IMR-90 (cell line): ENCODE results near the gene CDR2L. TPM values are rescaled to one million over a fixed set of nuclear protein-coding genes. Genes with fewer than 3 reads are reported as not detected.

ENCODE experiments used
- ATAC-seq: fragments of 200-7000 bp; cut with Tn5 transposase; 2 replicates; pipeline ENCODE4 v1.9.1; 2020; ENCODE audit warnings: low read depth, mild to moderate bottlenecking, moderate library complexity
- BruUV-seq: library from RNA; stranded (reverse); fragments of 400-500 nt; replicated peaks from 2 replicates; lab custom pipeline; 2021; lab: Mats Ljungman, UMichigan
- CTCF ChIA-PET: fragments of 300-600 bp; formaldehyde crosslinking; extraction: SDS; loops from one replicate; lab custom pipeline; 2021; ENCODE audit warnings: antibody characterized with exemption; lab: Yijun Ruan, JAX
- POLR2A ChIA-PET: fragments of 300-600 bp; sonication (Branson Sonifier 250); formaldehyde crosslinking; loops from one replicate; lab custom pipeline; 2022; ENCODE audit warnings: antibody characterized with exemption; ENCODE audit not compliant: unreplicated experiment; lab: Charles Lee
- DNase-seq: peaks from one replicate; pipeline ENCODE4 v3.0.0; 2013
- H2AFZ ChIP-seq: replicated peaks from 2 replicates; pipeline ENCODE3; 2013; ENCODE audit warnings: low read length, mild to moderate bottlenecking; ENCODE audit not compliant: poor library complexity
- H2AK5ac ChIP-seq: 2 replicates; pipeline ENCODE4 v1.6.1; 2013; ENCODE audit warnings: low read depth, low read length, inconsistent platforms
- H2AK9ac ChIP-seq: replicated peaks from 2 replicates; pipeline ENCODE3; 2013; ENCODE audit warnings: mild to moderate bottlenecking, low read depth, low read length, moderate library complexity; ENCODE audit not compliant: poor library complexity
- H2BK120ac ChIP-seq: 2 replicates; pipeline ENCODE4 v1.6.1; 2013; ENCODE audit warnings: low read depth, low read length, inconsistent platforms
- H2BK15ac ChIP-seq: 3 replicates; pipeline ENCODE4 v1.6.1; 2013; ENCODE audit warnings: low read depth, low read length, inconsistent platforms
- H2BK20ac ChIP-seq: 2 replicates; pipeline ENCODE4 v1.6.1; 2013; ENCODE audit warnings: low read depth, mild to moderate bottlenecking, inconsistent platforms, low read length, moderate library complexity
- H2BK5ac ChIP-seq: 2 replicates; pipeline ENCODE4 v1.6.1; 2013; ENCODE audit warnings: mild to moderate bottlenecking, low read depth, low read length, inconsistent platforms; ENCODE audit not compliant: poor library complexity, severe bottlenecking
- H3K14ac ChIP-seq: replicated peaks from 2 replicates; pipeline ENCODE4 v1.6.1; 2013; ENCODE audit warnings: low read depth, low read length, inconsistent platforms
- H3K18ac ChIP-seq: 2 replicates; pipeline ENCODE4 v1.6.1; 2013; ENCODE audit warnings: low read depth, low read length, control low read depth
- H3K23ac ChIP-seq: 2 replicates; pipeline ENCODE4 v1.6.1; 2013; ENCODE audit warnings: low read depth, low read length, inconsistent platforms
- H3K27ac ChIP-seq: 2 replicates; pipeline ENCODE4 v1.5.1; 2013; ENCODE audit warnings: mild to moderate bottlenecking, control low read depth, low read length; ENCODE audit not compliant: insufficient read depth
- H3K27me3 ChIP-seq: 2 replicates; pipeline ENCODE4 v1.6.1; 2013; ENCODE audit warnings: low read length; ENCODE audit not compliant: control insufficient read depth, insufficient read depth
- H3K36me3 ChIP-seq: 2 replicates; pipeline ENCODE4 v1.6.1; 2013; ENCODE audit warnings: low read length, mixed read lengths; ENCODE audit not compliant: control insufficient read depth, insufficient read depth
- H3K4ac ChIP-seq: 2 replicates; pipeline ENCODE4 v1.6.1; 2013; ENCODE audit warnings: low read depth, low read length, inconsistent platforms
- H3K4me1 ChIP-seq: 2 replicates; pipeline ENCODE4 v1.6.1; 2013; ENCODE audit warnings: low read length, mixed read lengths; ENCODE audit not compliant: control insufficient read depth, insufficient read depth
- H3K4me2 ChIP-seq: 2 replicates; pipeline ENCODE4 v1.6.1; 2013; ENCODE audit warnings: low read depth, mild to moderate bottlenecking, control low read depth, low read length, moderate library complexity
- H3K4me3 ChIP-seq: 2 replicates; pipeline ENCODE4 v1.5.1; 2013; ENCODE audit warnings: low read depth, mild to moderate bottlenecking, control low read depth, low read length, moderate library complexity; ENCODE audit not compliant: insufficient read depth
- H3K56ac ChIP-seq: 2 replicates; pipeline ENCODE4 v1.6.1; 2013; ENCODE audit warnings: low read length, inconsistent platforms; ENCODE audit not compliant: insufficient read depth; ENCODE audit errors: extremely low read depth
- H3K79me1 ChIP-seq, 2 experiments: 2 replicates each; pipeline ENCODE4 v1.6.1; 2013; ENCODE audit warnings: low read length in 2 of 2, inconsistent platforms in 1 of 2, low read depth in 1 of 2
- H3K9ac ChIP-seq: 2 replicates; pipeline ENCODE4 v1.6.1; 2013; ENCODE audit warnings: low read depth, low read length, control low read depth
- H3K9me1 ChIP-seq: 2 replicates; pipeline ENCODE4 v1.6.1; 2013; ENCODE audit warnings: low read length, inconsistent platforms; ENCODE audit not compliant: insufficient read depth
- H3K9me3 ChIP-seq: 2 replicates; pipeline ENCODE4 v1.6.1; 2013; ENCODE audit warnings: low read length; ENCODE audit not compliant: control insufficient read depth, insufficient read depth
- H4K20me1 ChIP-seq: 2 replicates; pipeline ENCODE4 v1.6.1; 2013; ENCODE audit warnings: low read length, inconsistent platforms; ENCODE audit not compliant: insufficient read depth
- H4K5ac ChIP-seq: 2 replicates; pipeline ENCODE4 v1.6.1; 2013; ENCODE audit warnings: mild to moderate bottlenecking, low read depth, low read length, control low read depth
- H4K8ac ChIP-seq, 2 experiments: 2 replicates each; pipeline ENCODE4 v1.6.1; 2013; ENCODE audit warnings: low read depth in 2 of 2, low read length in 2 of 2, control low read depth in 1 of 2, inconsistent platforms in 1 of 2
- H4K91ac ChIP-seq: 2 replicates; pipeline ENCODE4 v1.6.1; 2013; ENCODE audit warnings: low read depth, low read length, inconsistent platforms; ENCODE audit not compliant: insufficient read depth
- BHLHE40 ChIP-seq: fragments of 150-350 bp; IDR thresholded peaks from 2 replicates; pipeline ENCODE4 v1.6.1; 2016; ENCODE audit warnings: mild to moderate bottlenecking, low read depth, low read length
- CEBPB ChIP-seq: IDR thresholded peaks from 2 replicates; pipeline ENCODE4 v1.6.1; 2012; ENCODE audit warnings: low read depth, low read length, improper control_type of control experiment
- NFE2L2 ChIP-seq: fragments of 150-350 bp; IDR thresholded peaks from 2 replicates; pipeline ENCODE4 v1.6.1; 2016; ENCODE audit warnings: low read depth, mild to moderate bottlenecking, low read length
- RAD21 ChIP-seq: IDR thresholded peaks from 2 replicates; pipeline ENCODE4 v1.6.1; 2012; ENCODE audit warnings: low read length, improper control_type of control experiment
- WGBS, 2 experiments: methylation state at CpG; one replicate each; pipeline versions ENCODE4 v1.1.5 to v1.1.7; 2013; ENCODE audit warnings: missing lambda C conversion rate in 2 of 2; ENCODE audit not compliant: insufficient read length in 1 of 2; ENCODE audit errors: extremely low coverage in 2 of 2; 5-methylcytosine and 5-hydroxymethylcytosine counted together
- dilution Hi-C: fragments of 300-500 bp; cut with HindIII; formaldehyde crosslinking; loops from one replicate; pipeline ENCODE4 v1.14.3; 2018; ENCODE audit warnings: low sequenced_read_pairs; ENCODE audit not compliant: unreplicated experiment
- in situ Hi-C: fragments of 300-500 bp; cut with MboI; formaldehyde crosslinking; loops from 3 replicates; pipeline ENCODE4 v1.14.3; 2019; ENCODE audit warnings: low sequenced_read_pairs, inconsistent platforms, mixed read lengths
- intact Hi-C: fragments of 100-400 bp; cut with micrococcal nuclease; formaldehyde crosslinking; loops from 2 replicates; pipeline ENCODE4 v1.10.0; 2022
- polyA plus RNA-seq, 3 experiments: library from polyadenylated mRNA; depleted of rRNA; stranded (reverse); fragments of >200 nt; gene quantifications; 2 replicates each; pipeline ENCODE4 v1.2.3, GENCODE V29; 2012; ENCODE audit warnings: low replicate concordance in 1 of 3
- total RNA-seq: library from RNA; depleted of rRNA; stranded (reverse); fragments of >200 nt; gene quantifications from 2 replicates; pipeline ENCODE4 v1.2.3, GENCODE V29; 2012
- TF ChIP-seq, protein P1 (sequence below): fragments of 150-350 bp; IDR thresholded peaks from 2 replicates; pipeline ENCODE4 v1.6.1; 2017; ENCODE audit warnings: mild to moderate bottlenecking, antibody characterized with exemption, low read length, low read depth

Gene CDR2L
- total and polyA plus RNA-seq, 2 of the 4 experiments (the other 2 are of a cell fraction), result 5.7 to 18.9 TPM

DNA sequence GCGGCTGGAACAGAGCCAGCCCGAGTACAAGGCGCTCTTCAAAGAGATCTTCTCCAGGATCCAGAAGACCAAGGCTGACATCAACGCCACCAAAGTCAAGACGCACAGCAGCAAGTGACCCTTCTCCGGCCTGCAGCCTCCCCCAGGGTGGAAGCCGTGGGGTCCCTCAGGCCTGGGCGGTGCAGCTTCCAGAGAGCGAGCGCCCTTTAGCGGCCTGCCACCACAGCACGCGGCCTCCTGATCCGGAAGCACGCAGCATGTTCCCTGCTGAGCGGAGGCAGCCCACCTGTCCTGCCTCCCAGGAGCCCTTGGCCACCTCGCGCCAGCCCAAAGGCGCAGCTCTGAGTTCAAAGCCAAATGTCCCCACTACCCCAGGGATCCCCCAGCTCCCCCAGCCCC, 16.5 kb downstream of the CDR2L start:
- Histone ChIP-seq H2AFZ (no peak overlapping the region), H4K91ac (no peak overlapping the region), H4K8ac (no peak overlapping the region), H2BK120ac (no peak overlapping the region), H3K79me1 (peaks cover 6 to 8% of the 10 kb centered on the region in 2 experiments; a peak in 3 of 4 replicates), H3K14ac (no peak overlapping the region), H3K4me2 (no peak overlapping the region), H3K27me3 (no peaks in the 10 kb centered on the region), H2BK15ac (no peak overlapping the region), H2AK5ac (no peak overlapping the region), H2AK9ac (no peak overlapping the region), H4K20me1 (no peaks in the 10 kb centered on the region; the same call in 1 of the 2 replicates), H3K18ac (no peak overlapping the region), H3K23ac (no peak overlapping the region), H2BK20ac (no peak overlapping the region), H3K4me1 (no peaks in the 10 kb centered on the region), H3K4me3 (no peak overlapping the region), H3K4ac (no peak overlapping the region), H4K5ac (no peak overlapping the region), H2BK5ac (no peak overlapping the region), H3K27ac (no peak overlapping the region), H3K9ac (no peak overlapping the region), H3K56ac (no peak overlapping the region), H3K36me3 (peaks cover 42% of the 10 kb centered on the region), H3K9me3 (no peaks in the 10 kb centered on the region), H3K9me1 (no peaks in the 10 kb centered on the region)
- DNase-seq (no peak), ATAC-seq (no peak)
- BruUV-seq, result no TSS peak
- dilution Hi-C loops, result no loop called here
- intact Hi-C loops, result no loop called here
- in situ Hi-C loops, result no loop called here
- ChIA-PET CTCF (no interaction called here), POLR2A (no interaction called here)
- WGBS, 2 experiments, result 98% methylated on average over 15 of the region's 19 CpGs; no CpG with 5 or more reads in 1 of the 2 experiments
- TF ChIP-seq, protein P1, sequence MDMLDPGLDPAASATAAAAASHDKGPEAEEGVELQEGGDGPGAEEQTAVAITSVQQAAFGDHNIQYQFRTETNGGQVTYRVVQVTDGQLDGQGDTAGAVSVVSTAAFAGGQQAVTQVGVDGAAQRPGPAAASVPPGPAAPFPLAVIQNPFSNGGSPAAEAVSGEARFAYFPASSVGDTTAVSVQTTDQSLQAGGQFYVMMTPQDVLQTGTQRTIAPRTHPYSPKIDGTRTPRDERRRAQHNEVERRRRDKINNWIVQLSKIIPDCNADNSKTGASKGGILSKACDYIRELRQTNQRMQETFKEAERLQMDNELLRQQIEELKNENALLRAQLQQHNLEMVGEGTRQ, result no peak
- TF ChIP-seq BHLHE40, result no peak
- TF ChIP-seq NFE2L2, result no peak
- no peak for TF ChIP-seq RAD21
- no peak for TF ChIP-seq CEBPB
